H1 (cell line): ENCODE results near the gene ZYX. TPM values are rescaled to one million over a fixed set of nuclear protein-coding genes. Genes with fewer than 3 reads are reported as not detected.

ENCODE experiments used
- CTCF ChIA-PET: fragments of 300-600 bp; sonication (Branson Sonifier 250); formaldehyde crosslinking; loops from one replicate; lab custom pipeline; 2021; ENCODE audit not compliant: partially characterized antibody; lab: Charles Lee
- POLR2A ChIA-PET: fragments of 300-600 bp; sonication (Branson Sonifier 250); formaldehyde crosslinking; loops from one replicate; lab custom pipeline; 2021; ENCODE audit warnings: inconsistent platforms; ENCODE audit not compliant: partially characterized antibody; lab: Charles Lee
- DNase-seq, 2 experiments: peaks; one replicate each; pipeline versions ENCODE4 v3.0.0 to v3.0.0-alpha.2; 2010 to 2022; ENCODE audit warnings: low spot score in 2 of 2, low read depth in 1 of 2, mixed read lengths in 1 of 2
- FAIRE-seq: peaks from 2 replicates; lab custom pipeline; 2011; peaks lifted over from hg19 to GRCh38; lab: Jason Lieb, UNC
- H2AFZ ChIP-seq: 2 replicates; pipeline ENCODE4 v1.8.1; 2012; ENCODE audit warnings: low read length, inconsistent platforms
- H2AK5ac ChIP-seq: 2 replicates; pipeline ENCODE4 v1.6.1; 2013; ENCODE audit warnings: low read depth, low read length
- H2BK120ac ChIP-seq: replicated peaks from 2 replicates; pipeline ENCODE3; 2013; ENCODE audit warnings: low read depth, low read length, inconsistent platforms
- H2BK12ac ChIP-seq: 2 replicates; pipeline ENCODE4 v1.6.1; 2013; ENCODE audit warnings: low read depth, low read length
- H2BK15ac ChIP-seq: 2 replicates; pipeline ENCODE4 v1.6.1; 2013; ENCODE audit warnings: low read length
- H2BK20ac ChIP-seq: 2 replicates; pipeline ENCODE4 v1.6.1; 2013; ENCODE audit warnings: low read length
- H2BK5ac ChIP-seq: 2 replicates; pipeline ENCODE4 v1.6.1; 2013; ENCODE audit warnings: low read depth, low read length
- H3K14ac ChIP-seq: 2 replicates; pipeline ENCODE4 v1.6.1; 2013; ENCODE audit warnings: inconsistent platforms; ENCODE audit not compliant: insufficient read length
- H3K18ac ChIP-seq: 2 replicates; pipeline ENCODE4 v1.6.1; 2013; ENCODE audit warnings: low read length; ENCODE audit errors: extremely low read depth
- H3K23ac ChIP-seq: 2 replicates; pipeline ENCODE4 v1.6.1; 2013; ENCODE audit warnings: inconsistent platforms; ENCODE audit not compliant: insufficient read length
- H3K23me2 ChIP-seq: 2 replicates; pipeline ENCODE4 v1.6.1; 2013; ENCODE audit warnings: low read depth, low read length
- H3K27ac ChIP-seq: 2 replicates; pipeline ENCODE4 v1.6.1; 2011; ENCODE audit warnings: low read depth, low read length, inconsistent platforms
- H3K27me3 ChIP-seq, 4 experiments: replicated peaks in 1 of 4; 1 replicate in 1 of 4; 2 replicates in 3 of 4; pipeline versions ENCODE4 v1.6.1 to v1.8.1; 2011 to 2013; ENCODE audit warnings: low read length in 3 of 4, mild to moderate bottlenecking in 3 of 4, inconsistent platforms in 2 of 4, mixed read lengths in 2 of 4, moderate library complexity in 1 of 4; ENCODE audit not compliant: control insufficient read depth in 3 of 4, insufficient read depth in 3 of 4; ENCODE audit errors: extremely low read depth in 1 of 4
- H3K36me3 ChIP-seq, 4 experiments: 2 replicates each; pipeline versions ENCODE4 v1.6.1 to v1.8.1; 2011 to 2013; ENCODE audit warnings: mild to moderate bottlenecking in 4 of 4, low read length in 3 of 4, moderate library complexity in 2 of 4, control low read depth in 1 of 4, inconsistent platforms in 1 of 4; ENCODE audit not compliant: insufficient read depth in 4 of 4, control insufficient read depth in 2 of 4
- H3K4ac ChIP-seq: replicated peaks from 2 replicates; pipeline ENCODE3; 2013; ENCODE audit warnings: low read length, low read depth, mixed read lengths, inconsistent platforms; ENCODE audit not compliant: insufficient read length
- H3K4me1 ChIP-seq, 4 experiments: replicated peaks in 1 of 4; 1 replicate in 1 of 4; 2 replicates in 3 of 4; pipeline versions ENCODE4 v1.6.1 to v1.8.1; 2011 to 2013; ENCODE audit warnings: low read length in 3 of 4, inconsistent platforms in 2 of 4, mixed read lengths in 1 of 4; ENCODE audit not compliant: insufficient read depth in 4 of 4, control insufficient read depth in 3 of 4
- H3K4me2 ChIP-seq, 2 experiments: 2 replicates each; pipeline versions ENCODE4 v1.6.1 to v1.8.1; 2011 to 2013; ENCODE audit warnings: low read depth in 2 of 2, low read length in 2 of 2, control low read depth in 1 of 2, inconsistent platforms in 1 of 2, mild to moderate bottlenecking in 1 of 2; ENCODE audit not compliant: insufficient read depth in 1 of 2
- H3K4me3 ChIP-seq, 4 experiments: fragments of 200-600, 300-600 bp in 1 of 4; sonication (generic), shearing (Covaris generic), sonication (Bioruptor Twin) in 1 of 4; 2 replicates each; pipeline versions ENCODE4 v1.5.1 to v1.8.1; 2011 to 2016; ENCODE audit warnings: low read length in 4 of 4, low read depth in 3 of 4, control low read depth in 2 of 4, inconsistent platforms in 2 of 4, mild to moderate bottlenecking in 2 of 4, mixed read lengths in 1 of 4, moderate library complexity in 1 of 4; ENCODE audit not compliant: insufficient read depth in 2 of 4; ENCODE audit errors: extremely low read depth in 1 of 4
- H3K56ac ChIP-seq: replicated peaks from 2 replicates; pipeline ENCODE3; 2013; ENCODE audit warnings: low read depth, mild to moderate bottlenecking, mixed read lengths, low read length, inconsistent platforms; ENCODE audit not compliant: insufficient read length
- H3K79me1 ChIP-seq: 2 replicates; pipeline ENCODE4 v1.6.1; 2013; ENCODE audit warnings: low read depth, low read length, control low read depth
- H3K79me2 ChIP-seq, 2 experiments: 2 replicates each; pipeline versions ENCODE4 v1.6.1 to v1.8.1; 2012 to 2013; ENCODE audit warnings: low read length in 2 of 2, mild to moderate bottlenecking in 2 of 2, inconsistent platforms in 1 of 2; ENCODE audit not compliant: insufficient read depth in 2 of 2, control insufficient read depth in 1 of 2
- H3K9ac ChIP-seq, 4 experiments: replicated peaks in 1 of 4; 1 replicate in 1 of 4; 2 replicates in 3 of 4; pipeline versions ENCODE4 v1.6.1 to v1.8.1; 2011 to 2013; ENCODE audit warnings: low read depth in 3 of 4, low read length in 3 of 4, control low read depth in 2 of 4, mild to moderate bottlenecking in 2 of 4, moderate library complexity in 2 of 4, inconsistent platforms in 1 of 4; ENCODE audit errors: extremely low read depth in 1 of 4
- H3K9me3 ChIP-seq, 2 experiments: 2 replicates each; pipeline versions ENCODE4 v1.6.1 to v1.8.1; 2012 to 2013; ENCODE audit warnings: mild to moderate bottlenecking in 2 of 2, moderate library complexity in 2 of 2, control low read depth in 1 of 2, inconsistent platforms in 1 of 2, low read depth in 1 of 2, low read length in 1 of 2, mixed read lengths in 1 of 2; ENCODE audit not compliant: insufficient read depth in 2 of 2
- H4K20me1 ChIP-seq, 2 experiments: replicated peaks in 1 of 2; 2 replicates each; pipeline versions ENCODE3 to v1.8.1; 2011 to 2013; ENCODE audit warnings: inconsistent platforms in 2 of 2, low read length in 2 of 2, mild to moderate bottlenecking in 1 of 2; ENCODE audit not compliant: insufficient read depth in 2 of 2, control insufficient read depth in 1 of 2
- H4K5ac ChIP-seq: 2 replicates; pipeline ENCODE4 v1.6.1; 2013; ENCODE audit warnings: low read length, low read depth, mixed read lengths, inconsistent platforms; ENCODE audit not compliant: insufficient read length
- H4K8ac ChIP-seq: 2 replicates; pipeline ENCODE4 v1.8.0; 2013; ENCODE audit warnings: mild to moderate bottlenecking, moderate library complexity, low read length, inconsistent platforms; ENCODE audit not compliant: insufficient read depth; ENCODE audit errors: extremely low read depth
- H4K91ac ChIP-seq: replicated peaks from 2 replicates; pipeline ENCODE3; 2013; ENCODE audit warnings: low read length, mixed read lengths, inconsistent platforms; ENCODE audit not compliant: insufficient read length
- MAFK ChIP-seq: IDR thresholded peaks from 2 replicates; pipeline ENCODE4 v1.6.1; 2012; ENCODE audit warnings: low read depth, mild to moderate bottlenecking, improper control_type of control experiment, low read length
- RAD21 ChIP-seq, 2 experiments: IDR thresholded peaks in 1 of 2; conservative IDR thresholded peaks in 1 of 2; 2 replicates each; pipeline ENCODE4 v1.6.1; 2011; ENCODE audit warnings: low read depth in 2 of 2, low read length in 2 of 2, improper control_type of control experiment in 1 of 2, inconsistent platforms in 1 of 2, mild to moderate bottlenecking in 1 of 2, moderate library complexity in 1 of 2
- WGBS, 2 experiments: shearing (Covaris generic) in 1 of 2; methylation state at CpG; one replicate each; pipeline versions ENCODE4 v1.1.6 to v1.1.7; 2013 to 2015; ENCODE audit warnings: low lambda C conversion rate in 2 of 2, mixed read lengths in 2 of 2, inconsistent platforms in 1 of 2, low coverage in 1 of 2, missing lambda C conversion rate in 1 of 2; ENCODE audit not compliant: insufficient replicate concordance in 2 of 2, insufficient coverage in 1 of 2, insufficient read length in 1 of 2; ENCODE audit errors: extremely low coverage in 1 of 2, missing lambda C conversion rate in 1 of 2; 5-methylcytosine and 5-hydroxymethylcytosine counted together
- polyA plus RNA-seq, 7 experiments: library from polyadenylated mRNA; depleted of rRNA in 3 of 7; stranded (reverse) in 5 of 7; unstranded in 2 of 7; fragments of >200 nt in 5 of 7; fragments of 200-250 nt in 2 of 7; gene quantifications; 1 replicate in 5 of 7; 2 replicates in 1 of 7; 4 replicates in 1 of 7; pipeline versions ENCODE4 v1.2.1 to v1.2.3, GENCODE V29; 2011 to 2013; ENCODE audit warnings: missing spikeins in 2 of 7, mixed read lengths in 2 of 7
- total RNA-seq: library from RNA; stranded (reverse); fragmentation: NEBNext Ultra II Directional; extraction: Animal tissue kit (Norgen Biotek cat#: 25700); gene quantifications from 2 replicates; pipeline ENCODE4 v1.2.1, GENCODE V29; 2021
- TF ChIP-seq, protein P1 (sequence below), 3 experiments: IDR thresholded peaks; 1 replicate in 2 of 3; 2 replicates in 1 of 3; pipeline versions ENCODE4 v1.5.1 to v1.6.1; 2011; ENCODE audit warnings: low read length in 3 of 3, mild to moderate bottlenecking in 3 of 3, inconsistent platforms in 2 of 3, low read depth in 1 of 3, moderate library complexity in 1 of 3; ENCODE audit not compliant: insufficient read depth in 1 of 3; ENCODE audit errors: control extremely low read depth in 1 of 3

Gene ZYX
- total and polyA plus RNA-seq, 2 of the 8 experiments (the other 6 are each of a cell fraction or from before 2014, with no cell fraction given) = 40.6 to 159 TPM

- no peak overlapping the region for H3K23ac ChIP-seq
- H3K9ac ChIP-seq = no peak overlapping the region
- no peak for FAIRE-seq
- H3K18ac ChIP-seq = 0 out of 2 replicates have a peak overlapping the region, but pooled peaks have one; percentile 68
- ChIA-PET CTCF (interaction anchor here (0.7 to 5.8 kb wide), 21 partner anchors 9 to 154 kb away, joined by 3 to 50 read pairs (median 10); partner anchors contain the start of gene EPHA1), POLR2A (interaction anchor here (1.0 to 3.1 kb wide), 11 partner anchors 14 to 62 kb away, joined by 3 to 12 read pairs (median 5); partner anchors contain the start of genes EPHA1, FAM131B and ZYX)
- peaks cover 0 to 3% (median 0%) of the 10 kb centered on the region in 4 experiments; a peak in 2 of 7 replicates for H3K27me3 ChIP-seq
- H4K91ac ChIP-seq = no peak overlapping the region
- no peak overlapping the region for H2BK5ac ChIP-seq
- H3K4me1 ChIP-seq = peaks cover 0 to 7% (median 3%) of the 10 kb centered on the region in 4 experiments; a peak in 3 of 7 replicates
- peak overlapping the region; percentile 35 for H2AFZ ChIP-seq
- no peak overlapping the region for H3K4ac ChIP-seq
- no peaks in the 10 kb centered on the region for H3K9me3 ChIP-seq
- H3K79me2 ChIP-seq = no peaks in the 10 kb centered on the region
- WGBS, 2 experiments = 73% methylated on average over 3 of the region's 4 CpGs; no CpG with 5 or more reads in 1 of the 2 experiments
- H3K27ac ChIP-seq = no peak overlapping the region
- H2BK120ac ChIP-seq = no peak overlapping the region
- H3K4me2 ChIP-seq = peak overlapping the region; percentile 8 to 56; a peak in 2 of 4 replicates
- no peak overlapping the region for H4K5ac ChIP-seq
- 0 out of 2 replicates have a peak overlapping the region, but pooled peaks have one; percentile 53 for H2BK15ac ChIP-seq
- H3K23me2 ChIP-seq = no peaks in the 10 kb centered on the region; the same call in 1 of the 2 replicates
- H2BK20ac ChIP-seq = peak overlapping the region; percentile 55; the same call in 1 of the 2 replicates
- H2BK12ac ChIP-seq = no peak overlapping the region; the same call in 1 of the 2 replicates
- TF ChIP-seq, protein P1, sequence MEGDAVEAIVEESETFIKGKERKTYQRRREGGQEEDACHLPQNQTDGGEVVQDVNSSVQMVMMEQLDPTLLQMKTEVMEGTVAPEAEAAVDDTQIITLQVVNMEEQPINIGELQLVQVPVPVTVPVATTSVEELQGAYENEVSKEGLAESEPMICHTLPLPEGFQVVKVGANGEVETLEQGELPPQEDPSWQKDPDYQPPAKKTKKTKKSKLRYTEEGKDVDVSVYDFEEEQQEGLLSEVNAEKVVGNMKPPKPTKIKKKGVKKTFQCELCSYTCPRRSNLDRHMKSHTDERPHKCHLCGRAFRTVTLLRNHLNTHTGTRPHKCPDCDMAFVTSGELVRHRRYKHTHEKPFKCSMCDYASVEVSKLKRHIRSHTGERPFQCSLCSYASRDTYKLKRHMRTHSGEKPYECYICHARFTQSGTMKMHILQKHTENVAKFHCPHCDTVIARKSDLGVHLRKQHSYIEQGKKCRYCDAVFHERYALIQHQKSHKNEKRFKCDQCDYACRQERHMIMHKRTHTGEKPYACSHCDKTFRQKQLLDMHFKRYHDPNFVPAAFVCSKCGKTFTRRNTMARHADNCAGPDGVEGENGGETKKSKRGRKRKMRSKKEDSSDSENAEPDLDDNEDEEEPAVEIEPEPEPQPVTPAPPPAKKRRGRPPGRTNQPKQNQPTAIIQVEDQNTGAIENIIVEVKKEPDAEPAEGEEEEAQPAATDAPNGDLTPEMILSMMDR (IDR thresholded peaks at IDR 0.05; ENCODE audit: control extremely low read depth in 1 of 3, insufficient read depth in 1 of 3, low read depth in 1 of 3, low read length in 3 of 3) = peak; percentile 55 to 71 (median 61)
- TF ChIP-seq MAFK (no peak), RAD21 (IDR thresholded peaks at IDR 0.05 in 1 of 2, conservative IDR thresholded peaks at IDR 0.05 in 1 of 2; ENCODE audit: low read depth in 2 of 2, low read length in 2 of 2) (peak; percentile 65 to 77)
- no peak overlapping the region for H3K56ac ChIP-seq
- peak overlapping the region in 1 of 4 experiments; percentile 55; a peak in 2 of 8 replicates for H3K4me3 ChIP-seq
- no peaks in the 10 kb centered on the region for H4K20me1 ChIP-seq
- no peaks in the 10 kb centered on the region for H3K36me3 ChIP-seq
- no peak overlapping the region for H2AK5ac ChIP-seq
- H3K79me1 ChIP-seq = no peaks in the 10 kb centered on the region
- no peak for DNase-seq
- no peak overlapping the region for H4K8ac ChIP-seq
- H3K14ac ChIP-seq = no peak overlapping the region
Measured at GRCh38 chr7:143346018-143346417, 35.1 kb upstream of the ZYX start.
